Activated effector memory CD4-positive, alpha-beta T cell treated with Interleukin-2 at 50 U/mL for 16 hours (primary cell): Measurements from ENCODE around the gene PSENEN.
"Not testable (repeated sequence)": the region's sequence is repeated elsewhere in the genome, so short reads cannot be mapped to it uniquely, and the experiment has no call there.

ENCODE experiments used
- DNase-seq: peaks from one replicate; pipeline ENCODE4 v3.0.0-alpha.2; 2020

Gene PSENEN

DNA sequence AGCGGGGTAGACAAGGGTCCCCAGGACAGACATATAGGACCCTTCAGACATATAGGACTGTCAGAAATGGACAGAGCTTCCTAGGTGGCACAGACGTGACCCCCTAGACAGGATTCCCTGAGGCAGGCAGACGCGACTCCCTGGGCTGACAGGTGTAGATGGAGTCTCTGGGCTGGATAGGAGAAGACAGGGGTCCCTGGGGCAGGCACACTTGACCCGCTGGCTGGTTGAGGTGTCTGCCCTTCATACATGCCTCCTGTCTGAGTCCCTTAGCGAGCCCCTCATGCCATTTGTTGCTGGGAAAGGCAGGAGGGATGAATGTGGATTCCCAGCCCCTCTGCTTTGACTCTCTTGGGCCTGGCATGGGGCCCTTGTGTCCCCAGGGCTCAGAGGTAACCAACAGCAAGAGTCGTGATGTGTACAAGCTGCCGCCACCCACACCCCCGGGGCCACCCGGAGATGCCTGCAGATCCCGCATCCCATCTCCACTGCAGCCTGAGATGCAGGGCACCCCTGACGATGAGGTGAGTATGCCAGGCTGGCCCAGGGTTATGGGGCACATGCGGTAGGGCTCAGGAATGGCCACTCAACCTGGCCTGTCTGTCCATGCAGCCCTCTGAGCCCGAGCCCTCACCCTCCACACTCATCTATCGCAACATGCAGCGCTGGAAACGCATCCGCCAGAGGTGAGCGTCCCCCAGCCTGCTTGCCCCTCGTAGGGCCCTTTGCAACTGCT lies 8.4 kb downstream of the PSENEN start:
- DNase-seq: no peak

DNA sequence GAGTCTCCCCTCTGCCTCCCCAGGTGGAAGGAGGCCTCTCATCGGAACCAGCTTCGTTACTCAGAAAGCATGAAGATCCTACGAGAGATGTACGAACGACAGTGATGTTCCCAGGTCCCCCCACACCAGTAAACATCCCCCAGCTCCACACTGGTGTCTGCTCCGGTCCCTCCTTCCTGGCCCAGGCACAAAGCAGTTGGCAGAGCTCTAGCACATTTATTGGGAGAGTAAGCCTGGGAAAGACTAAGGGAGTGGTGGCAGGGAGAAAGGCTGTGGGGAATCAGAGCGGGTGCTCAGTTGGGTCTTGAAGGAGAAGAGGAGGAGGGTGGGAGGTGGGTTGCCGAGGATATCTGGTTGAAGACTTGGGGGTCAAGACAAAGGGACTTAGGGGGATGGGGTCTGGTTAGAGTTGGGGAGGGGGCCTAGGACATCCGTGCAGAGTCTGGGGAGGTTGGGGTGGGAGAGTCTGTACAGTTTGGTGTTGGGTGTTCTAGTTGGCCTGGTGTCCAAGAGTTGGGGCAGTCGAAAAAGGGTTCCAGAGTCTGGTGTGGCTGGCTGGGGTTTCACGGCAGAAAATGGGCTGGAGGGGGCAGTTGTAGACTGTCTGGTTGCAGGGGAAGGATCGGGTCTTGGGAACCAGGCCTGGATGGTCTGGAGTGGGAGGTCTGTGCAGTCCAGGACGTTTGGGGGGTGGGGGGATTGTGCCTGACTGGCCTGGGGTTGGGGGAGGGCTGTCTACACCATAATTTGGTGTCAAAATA lies 9.1 kb downstream of the PSENEN start:
- no peak for DNase-seq

GRCh38 chr19:35755131-35755549 lies 9.7 kb downstream of the PSENEN start:
- DNase-seq: no peak

DNA sequence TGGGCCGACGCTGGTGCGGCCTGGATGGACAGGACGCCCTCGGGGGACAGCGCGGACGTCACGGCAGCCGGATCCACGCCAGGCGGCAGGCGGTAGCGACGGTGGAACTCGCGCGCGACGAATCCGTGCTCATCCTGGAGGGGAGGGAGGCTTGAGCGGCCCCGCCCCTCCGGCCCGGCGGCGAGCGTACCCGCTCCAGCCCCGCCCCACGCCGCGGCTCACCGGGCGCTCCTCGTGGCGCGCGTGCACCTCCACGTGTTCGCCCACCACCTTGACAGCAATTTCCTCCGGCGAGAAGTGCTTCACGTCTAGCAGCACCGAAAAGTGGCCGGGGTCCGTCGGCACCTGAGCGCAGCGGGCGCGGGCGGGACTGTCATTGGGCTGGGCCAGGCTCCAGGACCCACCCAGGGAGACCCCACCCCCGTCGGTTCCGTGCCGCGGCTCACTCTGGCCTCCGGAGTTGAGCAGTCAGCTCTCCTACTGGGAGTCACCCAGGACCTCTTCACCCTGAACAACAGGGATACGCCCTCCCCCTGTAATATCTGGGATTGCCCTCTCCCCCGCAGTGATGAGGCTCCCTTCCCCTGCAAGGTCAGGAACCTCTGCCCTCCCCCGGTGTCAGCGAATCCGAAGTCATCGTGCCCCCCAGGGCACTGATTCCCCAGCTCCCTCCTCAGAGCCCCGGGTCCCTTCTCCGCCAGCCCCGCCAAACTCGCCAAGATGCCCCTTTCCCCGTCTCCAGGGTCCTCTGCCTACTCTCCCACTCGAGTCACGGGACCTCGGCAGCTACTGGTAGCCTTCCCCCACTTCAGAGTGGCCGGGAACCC lies 10.3 kb downstream of the PSENEN start:
- DNase-seq: peak; percentile 54

- no peak for DNase-seq
Measured at GRCh38 chr19:35756377-35757230, 11.2 kb downstream of the PSENEN start, which contains the start of gene HSPB6. HSPB6 (minus strand) TSS chr19:35757029; CDS start chr19:35757008, 21 bp downstream.

GRCh38 chr19:35757231-35757748 lies 11.8 kb downstream of the PSENEN start:
- no peak for DNase-seq

GRCh38 chr19:35757749-35758608 lies 12.5 kb downstream of the PSENEN start, which contains the start of gene PROSER3:
PROSER3 (plus strand) TSS chr19:35758176; CDS start chr19:35758216, 40 bp downstream.
- DNase-seq: peak; percentile 97

GRCh38 chr19:35759697-35760096 lies 14.2 kb downstream of the PSENEN start:
- no peak for DNase-seq

GRCh38 chr19:35760711-35761349 lies 15.4 kb downstream of the PSENEN start:
- DNase-seq: no peak

DNA sequence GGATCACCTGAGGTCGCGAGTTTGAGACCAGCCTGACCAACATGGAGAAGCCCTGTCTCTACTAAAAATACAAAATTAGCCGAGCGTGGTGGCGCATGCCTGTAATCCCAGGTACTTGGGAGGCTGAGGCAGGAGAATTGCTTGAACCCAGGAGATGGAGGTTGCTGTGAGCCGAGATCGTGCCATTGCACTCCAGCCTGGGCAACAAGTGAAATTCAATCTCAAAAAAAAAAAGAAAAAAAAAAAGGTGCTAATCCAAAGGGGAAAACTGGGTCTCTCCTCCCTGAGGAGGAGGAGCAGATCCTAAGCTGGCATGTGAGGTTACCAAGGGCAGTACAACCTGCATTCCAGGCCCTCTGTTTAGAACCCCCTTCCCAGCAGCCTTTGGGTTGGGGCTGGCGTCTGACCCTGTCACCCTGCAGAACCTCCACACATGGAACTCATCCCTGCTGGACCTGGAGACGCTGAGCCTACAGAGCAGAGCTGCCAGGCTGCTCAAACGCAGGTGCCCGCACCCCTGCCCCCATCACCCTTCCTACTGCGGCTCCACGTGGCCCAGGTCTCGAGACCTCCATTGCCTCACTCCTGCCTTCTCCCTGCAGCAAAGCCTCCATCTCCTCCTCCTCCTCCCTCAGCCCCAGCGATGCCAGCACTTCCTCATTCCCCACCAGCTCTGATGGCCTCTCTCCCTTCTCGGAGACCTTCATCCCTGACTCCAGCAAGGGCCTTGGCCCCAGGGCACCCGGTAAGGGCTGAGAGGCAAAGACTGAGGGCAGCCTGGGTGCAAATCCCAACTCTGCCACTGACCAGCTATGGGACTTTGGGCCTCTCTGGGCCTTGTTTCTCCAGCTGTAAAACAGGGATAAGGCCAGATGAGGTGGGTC lies 19.2 kb downstream of the PSENEN start:
- DNase-seq: no peak

DNA sequence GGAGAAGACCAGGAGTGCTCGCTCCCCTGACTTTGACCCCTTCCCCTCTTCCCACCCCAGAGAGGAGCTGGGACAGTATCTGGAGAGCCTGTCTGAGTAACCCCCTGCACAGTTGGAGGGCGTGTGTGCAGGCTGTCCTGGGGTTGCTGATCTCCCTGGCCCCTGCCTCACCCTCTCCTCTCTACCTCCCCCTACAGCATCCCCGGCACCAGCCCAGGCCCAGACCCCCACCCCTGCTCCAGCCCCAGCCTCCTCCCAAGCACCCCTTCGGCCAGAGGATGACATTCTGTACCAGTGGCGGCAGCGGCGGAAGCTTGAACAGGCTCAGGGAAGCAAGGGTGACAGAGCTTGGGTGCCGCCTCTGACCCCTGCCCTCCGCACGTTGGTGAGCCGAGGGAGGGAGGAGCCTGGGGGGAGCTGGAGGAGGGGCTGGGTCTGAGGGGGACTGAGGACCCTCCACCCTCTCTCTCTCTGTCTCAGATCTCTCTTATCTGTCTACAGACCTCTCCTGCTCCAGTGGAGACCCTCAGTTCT lies 21.2 kb downstream of the PSENEN start:
- no peak for DNase-seq

DNA sequence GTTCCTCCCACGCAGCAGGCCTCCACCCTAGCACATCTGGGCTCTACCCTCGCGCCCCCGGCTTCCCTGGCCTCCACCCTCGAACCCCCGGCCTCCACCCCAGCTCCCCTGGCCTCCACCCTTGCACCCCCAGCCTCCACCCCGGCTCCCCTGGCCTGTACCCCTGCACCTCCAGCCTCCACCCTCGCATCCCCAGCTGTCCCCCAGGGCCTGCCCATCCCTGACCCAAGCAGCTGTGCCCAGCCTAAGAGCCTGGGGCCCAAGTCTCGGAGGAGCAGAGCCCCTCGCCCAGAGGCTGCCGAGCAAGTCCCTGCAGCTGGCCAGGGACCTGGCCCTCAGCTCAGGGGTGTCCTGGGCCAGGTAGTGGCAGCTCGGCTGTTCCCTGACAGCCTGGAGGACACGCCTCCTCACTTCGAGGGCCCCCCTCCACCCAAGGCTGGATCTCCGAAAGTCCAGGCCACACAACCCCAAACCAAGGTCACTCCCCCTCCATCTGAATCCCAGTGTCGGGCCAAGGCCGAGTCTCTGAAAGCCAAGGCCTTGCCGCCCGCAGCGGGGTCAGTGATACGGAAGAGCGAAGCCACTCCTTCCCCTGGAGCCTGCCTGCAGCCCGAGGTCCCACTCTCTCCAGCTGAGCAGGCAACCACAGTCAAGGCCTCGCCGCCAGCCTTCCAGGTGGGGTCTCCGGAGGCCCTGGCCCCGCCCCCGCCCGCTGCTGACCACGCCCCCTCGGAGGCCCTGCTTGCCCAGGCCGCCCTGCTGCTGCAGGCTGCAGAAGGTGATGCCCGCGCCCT lies 22.0 kb downstream of the PSENEN start:
- no peak for DNase-seq

DNA sequence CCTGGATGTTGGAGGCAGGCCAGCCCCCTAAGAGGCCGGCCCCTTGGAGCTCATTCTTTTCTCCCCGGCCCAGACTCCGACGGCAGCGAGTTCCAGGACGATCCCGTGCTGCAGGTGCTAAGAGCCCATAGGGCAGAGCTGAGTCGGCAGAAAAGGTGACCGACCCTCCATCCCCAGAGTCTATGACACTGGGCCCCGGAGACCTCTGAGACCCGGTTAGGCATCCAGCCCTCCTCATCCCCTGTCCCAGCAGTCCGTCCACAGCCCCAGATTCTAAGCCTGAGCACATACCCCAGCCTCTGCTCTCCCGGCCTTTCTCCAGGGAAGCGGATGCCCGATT lies 22.6 kb downstream of the PSENEN start:
- DNase-seq: no peak

- DNase-seq: not testable (repeated sequence)
Measured at GRCh38 chr19:35772362-35772761, 26.9 kb downstream of the PSENEN start.

DNA sequence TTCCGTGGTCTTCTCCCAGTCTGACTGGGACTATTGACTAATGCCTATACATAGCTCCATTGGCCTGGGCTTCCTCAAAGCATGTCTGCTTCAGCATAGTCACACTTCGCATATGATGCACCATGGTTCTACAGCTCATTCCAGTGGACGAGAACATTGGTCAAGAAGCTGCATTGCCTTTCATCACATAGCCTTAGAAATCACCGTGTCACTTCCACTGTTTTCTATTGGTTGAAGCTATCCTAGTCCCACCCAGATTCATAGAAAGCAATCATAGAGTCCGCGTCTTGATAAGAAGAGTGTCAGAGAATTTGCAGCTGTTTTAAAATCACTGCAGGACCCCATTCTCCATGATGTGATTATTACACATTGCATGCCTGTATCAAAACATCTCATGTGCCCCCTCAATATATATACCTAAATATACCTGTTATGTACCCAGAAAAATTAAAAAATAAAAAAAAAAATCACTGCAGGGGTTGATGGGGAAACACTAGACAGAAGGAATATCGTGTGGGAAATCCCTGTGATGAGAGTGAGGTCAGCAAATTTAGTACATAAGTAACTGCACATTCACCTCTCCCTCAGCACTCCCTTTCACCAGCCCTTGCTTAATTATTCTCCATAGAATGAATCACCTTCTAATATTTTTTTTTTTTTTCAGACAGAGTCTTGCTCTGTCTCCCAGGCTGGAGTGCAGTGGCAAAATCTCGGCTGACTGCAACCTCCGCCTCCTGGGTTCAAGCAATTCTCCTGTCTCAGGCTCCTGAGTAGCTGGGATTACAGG lies 27.8 kb downstream of the PSENEN start:
- no peak for DNase-seq

- no peak for DNase-seq
Measured at GRCh38 chr19:35774274-35775045, 29.0 kb downstream of the PSENEN start.

DNA sequence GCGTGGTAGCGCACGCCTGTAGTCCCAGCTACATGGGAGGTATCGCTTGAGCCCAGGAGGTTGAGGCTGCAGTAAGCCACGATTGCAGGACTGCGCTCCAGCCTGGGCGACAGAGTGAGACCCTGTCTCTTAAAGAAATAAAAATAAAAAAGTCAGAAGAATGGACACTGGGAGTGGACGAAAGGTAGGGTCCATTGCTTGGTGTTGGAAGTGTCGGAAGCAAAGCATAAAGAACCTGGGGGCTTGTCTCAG lies 29.5 kb downstream of the PSENEN start:
- no peak for DNase-seq
